ENCODE results near the gene TTF2.
"Not testable (repeated sequence)": the region's sequence is repeated elsewhere in the genome, so short reads cannot be mapped to it uniquely, and the experiment has no call there.

The TTF2 gene

DNA sequence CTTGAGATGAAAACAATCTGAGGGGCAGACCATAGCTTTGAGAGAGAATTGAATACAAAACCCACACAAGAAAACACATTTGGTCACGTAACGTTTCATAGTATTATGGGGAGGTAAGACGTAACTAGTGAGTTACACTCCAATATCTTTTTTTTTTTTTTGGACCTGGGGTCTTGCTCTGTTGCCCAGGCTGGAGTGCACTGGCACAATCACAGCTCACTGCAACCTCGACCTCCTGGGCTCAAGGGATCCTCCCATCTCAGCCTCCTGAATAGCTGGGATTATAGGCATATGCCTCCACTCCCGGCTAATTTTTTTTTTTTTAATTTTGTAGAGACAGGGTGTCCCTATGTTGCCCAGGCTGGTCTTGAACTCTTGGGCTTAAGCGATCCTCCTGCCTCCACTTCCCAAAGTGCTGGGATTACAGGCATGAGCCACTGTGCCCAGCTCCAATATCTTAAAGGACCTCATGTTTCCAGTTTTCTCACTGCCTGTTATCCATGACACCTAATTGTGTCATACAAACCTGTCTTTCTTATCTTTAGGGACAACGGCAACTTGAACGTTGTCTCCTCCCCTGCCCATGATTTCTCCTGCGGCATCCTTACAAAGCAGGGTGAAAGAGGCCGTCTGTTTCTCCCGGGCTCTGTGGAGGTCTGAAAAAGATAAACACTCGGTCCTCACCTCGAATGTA is 56.1 kb downstream of the TTF2 start:
- TF ChIP-seq, protein P1, sequence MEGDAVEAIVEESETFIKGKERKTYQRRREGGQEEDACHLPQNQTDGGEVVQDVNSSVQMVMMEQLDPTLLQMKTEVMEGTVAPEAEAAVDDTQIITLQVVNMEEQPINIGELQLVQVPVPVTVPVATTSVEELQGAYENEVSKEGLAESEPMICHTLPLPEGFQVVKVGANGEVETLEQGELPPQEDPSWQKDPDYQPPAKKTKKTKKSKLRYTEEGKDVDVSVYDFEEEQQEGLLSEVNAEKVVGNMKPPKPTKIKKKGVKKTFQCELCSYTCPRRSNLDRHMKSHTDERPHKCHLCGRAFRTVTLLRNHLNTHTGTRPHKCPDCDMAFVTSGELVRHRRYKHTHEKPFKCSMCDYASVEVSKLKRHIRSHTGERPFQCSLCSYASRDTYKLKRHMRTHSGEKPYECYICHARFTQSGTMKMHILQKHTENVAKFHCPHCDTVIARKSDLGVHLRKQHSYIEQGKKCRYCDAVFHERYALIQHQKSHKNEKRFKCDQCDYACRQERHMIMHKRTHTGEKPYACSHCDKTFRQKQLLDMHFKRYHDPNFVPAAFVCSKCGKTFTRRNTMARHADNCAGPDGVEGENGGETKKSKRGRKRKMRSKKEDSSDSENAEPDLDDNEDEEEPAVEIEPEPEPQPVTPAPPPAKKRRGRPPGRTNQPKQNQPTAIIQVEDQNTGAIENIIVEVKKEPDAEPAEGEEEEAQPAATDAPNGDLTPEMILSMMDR (IDR thresholded peaks at IDR 0.05; ENCODE audit: insufficient read depth, low read length, poor library complexity, severe bottlenecking) = no peak
- Histone ChIP-seq H3K4me3 (replicated peaks; ENCODE audit: low read depth, low read length) (no peak overlapping the region), H3K36me3 (ENCODE audit: control insufficient read depth, insufficient read depth, low read length) (no peaks in the 10 kb centered on the region), H3K27me3 (replicated peaks; ENCODE audit: control insufficient read depth, insufficient read depth, low read length) (no peaks in the 10 kb centered on the region)
- DNase-seq (ENCODE audit: extremely low read depth, insufficient read length) = no peak

DNA sequence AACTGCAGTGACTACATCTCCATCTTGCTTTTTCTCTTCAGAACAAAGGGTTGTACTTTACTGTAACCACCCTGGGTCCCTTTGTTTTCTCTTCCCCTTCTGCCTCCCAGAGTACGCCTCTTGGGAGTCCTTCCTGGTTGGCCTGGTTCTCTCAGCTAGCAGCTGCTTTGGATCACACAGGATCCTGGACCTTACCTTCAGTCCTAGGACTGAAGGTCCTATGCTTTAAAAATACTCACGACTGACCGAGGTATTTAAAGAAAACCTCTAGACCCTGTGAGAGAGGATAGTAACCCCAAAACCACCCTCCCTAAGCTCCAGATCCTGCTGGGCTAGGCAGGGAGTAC is 56.6 kb downstream of the TTF2 start:
- TF ChIP-seq, protein P1 (IDR thresholded peaks at IDR 0.05; ENCODE audit: insufficient read depth, low read length, poor library complexity, severe bottlenecking) = no peak
- no peaks in the 10 kb centered on the region for H3K36me3 ChIP-seq (ENCODE audit: control insufficient read depth, insufficient read depth, low read length)
- H3K4me3 ChIP-seq (replicated peaks; ENCODE audit: low read depth, low read length) = no peak overlapping the region
- no peaks in the 10 kb centered on the region for H3K27me3 ChIP-seq (replicated peaks; ENCODE audit: control insufficient read depth, insufficient read depth, low read length)
- DNase-seq (ENCODE audit: extremely low read depth, insufficient read length) = no peak

DNA sequence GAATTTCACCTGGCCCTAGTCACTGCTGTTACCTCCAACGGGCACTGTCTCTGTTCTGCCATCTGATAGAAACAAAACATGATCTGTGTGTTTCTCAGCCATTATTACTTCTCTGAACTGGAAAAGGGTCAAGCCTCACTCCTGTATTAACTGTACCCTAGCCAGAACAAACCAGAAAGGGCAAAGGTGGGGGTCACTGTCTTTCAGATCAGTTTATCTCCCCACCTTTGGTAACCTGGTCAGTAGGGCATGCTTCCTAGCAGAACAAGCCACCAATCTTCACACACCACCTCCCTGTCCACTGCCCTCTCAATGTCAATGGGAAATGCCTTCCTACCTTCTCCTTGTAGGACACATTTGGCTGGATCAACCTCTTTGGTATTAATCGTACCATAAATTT is 57.6 kb downstream of the TTF2 start:
- TF ChIP-seq, protein P1 (IDR thresholded peaks at IDR 0.05; ENCODE audit: insufficient read depth, low read length, poor library complexity, severe bottlenecking) = no peak
- DNase-seq (ENCODE audit: extremely low read depth, insufficient read length) = no peak

DNA sequence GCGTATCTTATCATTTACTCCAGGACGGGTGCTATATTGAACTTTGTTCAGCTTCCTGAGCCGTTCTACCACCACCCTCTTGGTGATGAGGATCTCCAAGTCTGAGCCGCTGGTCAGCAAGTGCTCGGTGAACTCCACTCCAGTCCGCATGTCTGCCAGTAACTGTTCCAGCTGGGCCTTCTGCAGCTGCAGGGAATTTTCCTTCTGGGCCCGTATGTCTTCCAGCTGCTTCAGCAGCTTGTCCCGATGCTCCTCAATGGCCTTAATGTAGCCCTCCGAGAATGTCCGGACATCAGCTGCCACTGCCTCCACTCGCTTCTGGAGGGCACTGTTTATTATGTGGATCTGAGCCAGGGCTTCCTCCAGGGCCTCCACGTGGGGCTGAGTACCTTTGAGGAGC is 58.0 kb downstream of the TTF2 start:
- H3K36me3 ChIP-seq (ENCODE audit: control insufficient read depth, insufficient read depth, low read length) = no peaks in the 10 kb centered on the region
- TF ChIP-seq, protein P1 (IDR thresholded peaks at IDR 0.05; ENCODE audit: insufficient read depth, low read length, poor library complexity, severe bottlenecking) = no peak

More for the DNA sequence above, 57.6 kb downstream of the TTF2 start:
- Histone ChIP-seq H3K36me3 (ENCODE audit: control insufficient read depth, insufficient read depth, low read length) (no peaks in the 10 kb centered on the region), H3K27me3 (replicated peaks; ENCODE audit: control insufficient read depth, insufficient read depth, low read length) (no peaks in the 10 kb centered on the region), H3K4me3 (replicated peaks; ENCODE audit: low read depth, low read length) (no peak overlapping the region)

DNA sequence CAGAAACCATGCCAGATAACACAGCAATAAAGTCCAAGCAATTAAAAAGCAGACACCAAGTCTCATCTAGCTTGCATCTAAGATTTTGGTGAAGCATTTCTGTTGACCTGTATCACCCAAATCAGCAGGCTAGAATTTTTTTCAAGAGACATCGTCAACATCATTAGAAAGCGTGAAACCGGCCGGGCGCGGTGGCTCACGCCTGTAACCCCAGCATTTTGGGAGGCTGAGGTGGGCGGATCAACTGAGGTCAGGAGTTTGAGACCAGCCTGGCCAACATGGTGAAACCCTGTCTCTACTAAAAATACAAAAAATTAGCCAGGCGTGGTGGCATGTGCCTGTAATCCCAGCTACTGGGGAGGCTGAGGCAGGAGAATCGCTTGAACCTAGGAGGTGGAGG is 59.0 kb downstream of the TTF2 start:
- H3K27me3 ChIP-seq (replicated peaks; ENCODE audit: control insufficient read depth, insufficient read depth, low read length); DNase-seq (ENCODE audit: extremely low read depth, insufficient read length); H3K4me3 ChIP-seq (replicated peaks; ENCODE audit: low read depth, low read length); H3K36me3 ChIP-seq (ENCODE audit: control insufficient read depth, insufficient read depth, low read length): not testable (repeated sequence)

More for the DNA sequence above, 58.0 kb downstream of the TTF2 start:
- Histone ChIP-seq H3K4me3 (replicated peaks; ENCODE audit: low read depth, low read length) (no peak overlapping the region), H3K27me3 (replicated peaks; ENCODE audit: control insufficient read depth, insufficient read depth, low read length) (no peaks in the 10 kb centered on the region)
- no peak for DNase-seq (ENCODE audit: extremely low read depth, insufficient read length)

DNA sequence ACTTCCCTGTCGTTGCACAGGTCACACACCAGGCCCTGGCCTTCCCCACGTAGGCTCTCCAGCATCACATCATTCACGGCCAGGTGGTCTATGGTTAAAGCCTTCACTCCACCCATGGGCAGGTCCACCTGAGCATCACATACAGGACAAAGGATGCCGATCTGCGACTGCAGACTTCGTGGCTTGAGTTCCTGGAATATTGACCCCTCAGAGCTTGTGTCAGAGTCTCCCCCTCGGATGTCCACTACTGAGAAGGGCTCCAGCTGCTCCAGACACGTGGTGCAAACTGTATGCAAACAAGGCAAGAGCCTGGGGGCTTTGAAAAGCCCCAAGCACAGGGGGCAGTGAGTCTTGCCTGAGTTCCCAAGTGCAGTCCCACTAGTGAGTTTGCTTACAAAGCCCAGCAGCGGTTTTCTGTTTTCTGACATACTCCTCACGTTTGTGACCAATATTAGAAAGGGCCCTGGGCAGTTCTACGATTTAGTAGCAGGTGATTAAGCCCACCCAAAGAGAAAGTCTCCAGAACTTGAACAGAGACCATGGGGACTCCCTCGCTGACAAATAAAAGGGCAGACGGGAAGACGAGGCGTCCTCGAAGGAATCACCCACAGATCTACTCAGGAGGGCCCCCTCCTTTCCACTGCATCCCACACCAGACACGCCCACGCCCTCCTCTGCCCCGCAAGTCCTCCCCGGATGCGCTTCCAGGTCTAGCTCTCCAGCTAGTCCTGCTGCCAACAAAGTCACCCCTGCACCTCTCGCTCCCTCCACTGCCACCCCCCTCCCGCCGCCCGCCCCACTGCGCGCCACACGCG is 60.9 kb downstream of the TTF2 start:
- peak overlapping the region; percentile 80 for H3K4me3 ChIP-seq (replicated peaks; ENCODE audit: low read depth, low read length)
- no peaks in the 10 kb centered on the region; the same call in none of the 2 replicates for H3K27me3 ChIP-seq (replicated peaks; ENCODE audit: control insufficient read depth, insufficient read depth, low read length)
- TF ChIP-seq, protein P1 (IDR thresholded peaks at IDR 0.05; ENCODE audit: insufficient read depth, low read length, poor library complexity, severe bottlenecking) = no peak
- H3K36me3 ChIP-seq (ENCODE audit: control insufficient read depth, insufficient read depth, low read length) = no peaks in the 10 kb centered on the region
- DNase-seq (ENCODE audit: extremely low read depth, insufficient read length) = no peak

Measured in GM06990 (cell line).